Stimulated activated memory B cell treated with anti-CD40 and anti-IgM and Interleukin-4, amounts not matched to agents 10 μg/mL and 1 μg/mL and 100 μg/mL, for 72 hours (primary cell): Measurements from ENCODE around the gene SPTLC3.

ENCODE experiments used
- ATAC-seq: fragments of 150-1000 bp; cut with Tn5 transposase; 2 replicates; pipeline ENCODE4 v1.10.0; 2021
- H3K27ac Mint-ChIP-seq: one replicate; pipeline ENCODE4 v1.8.0; 2022; ENCODE audit warnings: mild to moderate bottlenecking, mixed read lengths
- H3K27me3 Mint-ChIP-seq: one replicate; pipeline ENCODE4 v1.8.0; 2022; ENCODE audit warnings: mixed read lengths
- H3K36me3 Mint-ChIP-seq: one replicate; pipeline ENCODE4 v1.8.0; 2022; ENCODE audit warnings: mixed read lengths
- H3K4me1 Mint-ChIP-seq: one replicate; pipeline ENCODE4 v1.8.0; 2022; ENCODE audit warnings: mixed read lengths
- H3K4me3 Mint-ChIP-seq: one replicate; pipeline ENCODE4 v1.8.0; 2022; ENCODE audit warnings: mild to moderate bottlenecking, moderate library complexity, mixed read lengths
- H3K9me3 Mint-ChIP-seq: one replicate; pipeline ENCODE4 v1.8.0; 2022; ENCODE audit warnings: mixed read lengths

SPTLC3 gene

GRCh38 chr20:13092111-13092510 is 83.3 kb downstream of the SPTLC3 start:
- H3K27me3 Mint-ChIP-seq = no peaks in the 10 kb centered on the region
- no peak overlapping the region for H3K4me3 Mint-ChIP-seq
- H3K9me3 Mint-ChIP-seq = no peaks in the 10 kb centered on the region
- H3K27ac Mint-ChIP-seq = no peak overlapping the region
- H3K36me3 Mint-ChIP-seq = no peaks in the 10 kb centered on the region
- no peaks in the 10 kb centered on the region for H3K4me1 Mint-ChIP-seq
- ATAC-seq = no peak

GRCh38 chr20:13094976-13095375 is 86.2 kb downstream of the SPTLC3 start:
- Mint-ChIP-seq H3K4me1 (no peaks in the 10 kb centered on the region), H3K27ac (no peak overlapping the region), H3K27me3 (no peaks in the 10 kb centered on the region), H3K9me3 (no peaks in the 10 kb centered on the region), H3K4me3 (no peak overlapping the region), H3K36me3 (no peaks in the 10 kb centered on the region)
- no peak for ATAC-seq

DNA sequence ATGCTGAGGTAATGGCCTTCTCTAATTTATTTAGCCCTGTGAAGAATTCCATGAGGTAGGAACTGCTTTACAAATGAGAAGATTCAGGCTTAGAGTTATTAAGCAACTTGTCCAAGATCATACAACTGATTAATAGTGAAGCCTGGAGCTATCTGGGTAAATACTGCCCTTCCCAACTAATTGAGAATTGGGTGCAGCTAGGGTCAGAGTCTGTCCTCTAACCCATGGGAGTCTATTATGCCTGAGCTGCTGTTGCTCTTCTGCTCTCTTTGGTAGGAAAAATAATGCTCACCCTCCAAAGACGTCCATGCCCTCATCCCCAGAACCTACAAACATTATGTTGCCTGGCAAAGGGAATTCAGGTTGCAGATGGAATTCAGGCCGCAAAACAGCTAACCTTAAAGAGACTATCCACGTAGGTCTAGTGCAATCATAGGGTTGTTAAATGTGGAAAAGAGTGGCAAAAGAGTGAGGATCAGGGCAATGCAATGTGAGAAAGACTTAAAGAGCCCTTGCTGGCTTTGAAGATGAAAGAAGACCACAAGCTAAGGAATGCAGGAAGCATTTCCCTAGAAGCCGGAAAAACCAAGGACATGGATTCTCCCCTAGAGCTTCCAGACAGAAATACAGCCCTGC is 90.1 kb downstream of the SPTLC3 start:
- Mint-ChIP-seq H3K36me3 (no peaks in the 10 kb centered on the region), H3K27me3 (no peaks in the 10 kb centered on the region), H3K27ac (no peak overlapping the region), H3K4me1 (no peaks in the 10 kb centered on the region), H3K4me3 (no peak overlapping the region), H3K9me3 (no peaks in the 10 kb centered on the region)
- no peak for ATAC-seq

- H3K27me3 Mint-ChIP-seq = no peaks in the 10 kb centered on the region
- no peak overlapping the region for H3K27ac Mint-ChIP-seq
- no peaks in the 10 kb centered on the region for H3K4me1 Mint-ChIP-seq
- H3K36me3 Mint-ChIP-seq = no peaks in the 10 kb centered on the region
- no peak for ATAC-seq
- H3K9me3 Mint-ChIP-seq = no peaks in the 10 kb centered on the region
- no peak overlapping the region for H3K4me3 Mint-ChIP-seq
Observed at GRCh38 chr20:13099676-13100075, 90.9 kb downstream of the SPTLC3 start.

- Mint-ChIP-seq H3K9me3 (no peaks in the 10 kb centered on the region), H3K36me3 (no peaks in the 10 kb centered on the region), H3K27me3 (no peaks in the 10 kb centered on the region), H3K4me3 (no peak overlapping the region), H3K4me1 (no peaks in the 10 kb centered on the region), H3K27ac (no peak overlapping the region)
- ATAC-seq = no peak
Observed at GRCh38 chr20:13101276-13101675, 92.5 kb downstream of the SPTLC3 start.

DNA sequence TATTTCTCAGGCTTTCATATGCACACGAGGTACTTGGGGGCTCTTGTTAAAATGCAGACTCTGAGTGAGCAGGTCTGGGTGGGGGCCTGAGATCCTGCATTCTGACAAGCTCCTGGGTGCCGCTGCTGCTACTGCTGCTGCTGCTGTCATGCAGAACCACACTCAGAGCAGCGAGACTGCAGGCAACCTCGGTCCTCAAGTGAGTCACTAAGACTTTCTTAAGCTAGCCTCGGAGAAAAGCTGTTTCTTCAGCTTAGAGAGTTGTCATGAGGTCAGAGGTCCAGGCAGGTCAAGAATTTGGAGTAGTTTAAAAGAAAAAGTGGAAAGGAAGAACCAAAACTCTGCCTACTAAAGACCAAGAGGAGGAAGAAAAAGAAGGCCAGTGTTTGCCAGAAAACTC is 92.9 kb downstream of the SPTLC3 start:
- Mint-ChIP-seq H3K27ac (no peak overlapping the region), H3K27me3 (peaks cover 2% of the 10 kb centered on the region), H3K4me1 (no peaks in the 10 kb centered on the region), H3K4me3 (no peak overlapping the region), H3K9me3 (no peaks in the 10 kb centered on the region), H3K36me3 (no peaks in the 10 kb centered on the region)
- no peak for ATAC-seq

- H3K27me3 Mint-ChIP-seq = peaks cover 7% of the 10 kb centered on the region
- no peak overlapping the region for H3K4me3 Mint-ChIP-seq
- no peaks in the 10 kb centered on the region for H3K36me3 Mint-ChIP-seq
- H3K4me1 Mint-ChIP-seq = no peaks in the 10 kb centered on the region
- no peak overlapping the region for H3K27ac Mint-ChIP-seq
- no peak for ATAC-seq
- no peaks in the 10 kb centered on the region for H3K9me3 Mint-ChIP-seq
Observed at GRCh38 chr20:13102237-13102636, 93.5 kb downstream of the SPTLC3 start.

DNA sequence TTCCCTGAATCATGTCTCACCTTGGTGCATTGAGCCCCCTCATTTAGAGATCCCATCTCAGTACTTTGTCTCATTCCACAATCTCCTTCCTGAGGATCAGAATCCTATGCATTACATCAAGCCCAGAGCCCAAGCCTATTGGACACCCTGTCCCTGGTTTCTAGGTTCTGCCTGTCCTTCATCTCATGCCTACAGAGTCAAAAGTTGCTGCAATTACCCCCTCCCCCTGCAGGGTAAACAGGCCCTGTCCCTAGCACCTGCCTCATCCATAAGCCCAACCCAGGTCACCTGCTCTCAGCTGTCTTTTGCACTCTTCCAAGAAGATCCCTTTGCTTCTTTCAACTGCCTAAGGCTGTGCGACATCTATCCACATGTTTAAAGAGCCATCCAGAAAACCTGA is 93.9 kb downstream of the SPTLC3 start:
- no peaks in the 10 kb centered on the region for H3K4me1 Mint-ChIP-seq
- no peaks in the 10 kb centered on the region for H3K9me3 Mint-ChIP-seq
- no peak for ATAC-seq
- peaks cover 11% of the 10 kb centered on the region for H3K27me3 Mint-ChIP-seq
- no peak overlapping the region for H3K4me3 Mint-ChIP-seq
- H3K27ac Mint-ChIP-seq = no peak overlapping the region
- H3K36me3 Mint-ChIP-seq = no peaks in the 10 kb centered on the region

GRCh38 chr20:13105039-13105438 is 96.3 kb downstream of the SPTLC3 start:
- peaks cover 11% of the 10 kb centered on the region for H3K27me3 Mint-ChIP-seq
- H3K4me3 Mint-ChIP-seq = no peak overlapping the region
- H3K27ac Mint-ChIP-seq = no peak overlapping the region
- no peaks in the 10 kb centered on the region for H3K9me3 Mint-ChIP-seq
- no peak for ATAC-seq
- H3K36me3 Mint-ChIP-seq = no peaks in the 10 kb centered on the region
- H3K4me1 Mint-ChIP-seq = no peaks in the 10 kb centered on the region

GRCh38 chr20:13105864-13106457 is 97.2 kb downstream of the SPTLC3 start:
- Mint-ChIP-seq H3K27me3 (peaks cover 11% of the 10 kb centered on the region), H3K4me1 (no peaks in the 10 kb centered on the region), H3K4me3 (no peak overlapping the region), H3K9me3 (no peaks in the 10 kb centered on the region), H3K36me3 (no peaks in the 10 kb centered on the region), H3K27ac (no peak overlapping the region)
- ATAC-seq = no peak

DNA sequence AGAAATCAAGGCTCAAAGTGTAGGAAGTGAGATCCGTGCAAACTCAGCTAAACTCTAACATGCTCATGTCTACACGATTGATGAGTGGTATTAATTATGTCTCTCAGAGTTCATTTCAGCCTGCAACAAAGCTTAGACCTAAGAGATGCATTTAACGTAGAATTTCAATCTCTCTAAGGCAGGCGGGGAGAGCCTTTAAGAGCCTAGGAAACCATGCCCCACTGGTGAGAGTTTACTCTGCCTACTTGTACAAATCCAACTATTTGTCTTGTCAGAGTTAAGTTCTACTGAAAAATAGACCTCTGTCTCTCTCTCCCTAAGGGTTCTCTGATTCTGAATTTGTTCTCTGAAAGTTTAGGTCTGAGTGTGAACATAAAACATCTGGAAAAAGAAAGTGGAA is 100.9 kb downstream of the SPTLC3 start:
- Mint-ChIP-seq H3K4me3 (no peak overlapping the region), H3K4me1 (no peaks in the 10 kb centered on the region), H3K27me3 (peaks cover 11% of the 10 kb centered on the region), H3K27ac (no peak overlapping the region), H3K36me3 (no peaks in the 10 kb centered on the region), H3K9me3 (no peaks in the 10 kb centered on the region)
- no peak for ATAC-seq

- Mint-ChIP-seq H3K27me3 (peaks cover 11% of the 10 kb centered on the region), H3K4me1 (no peaks in the 10 kb centered on the region), H3K9me3 (no peaks in the 10 kb centered on the region), H3K27ac (no peak overlapping the region), H3K36me3 (no peaks in the 10 kb centered on the region), H3K4me3 (no peak overlapping the region)
- ATAC-seq = no peak
Observed at GRCh38 chr20:13110796-13111195, 102.0 kb downstream of the SPTLC3 start.

GRCh38 chr20:13111249-13111911 is 102.6 kb downstream of the SPTLC3 start:
- Mint-ChIP-seq H3K9me3 (no peaks in the 10 kb centered on the region), H3K4me3 (no peak overlapping the region), H3K4me1 (no peaks in the 10 kb centered on the region), H3K27ac (no peak overlapping the region), H3K27me3 (peaks cover 11% of the 10 kb centered on the region), H3K36me3 (no peaks in the 10 kb centered on the region)
- ATAC-seq = no peak

DNA sequence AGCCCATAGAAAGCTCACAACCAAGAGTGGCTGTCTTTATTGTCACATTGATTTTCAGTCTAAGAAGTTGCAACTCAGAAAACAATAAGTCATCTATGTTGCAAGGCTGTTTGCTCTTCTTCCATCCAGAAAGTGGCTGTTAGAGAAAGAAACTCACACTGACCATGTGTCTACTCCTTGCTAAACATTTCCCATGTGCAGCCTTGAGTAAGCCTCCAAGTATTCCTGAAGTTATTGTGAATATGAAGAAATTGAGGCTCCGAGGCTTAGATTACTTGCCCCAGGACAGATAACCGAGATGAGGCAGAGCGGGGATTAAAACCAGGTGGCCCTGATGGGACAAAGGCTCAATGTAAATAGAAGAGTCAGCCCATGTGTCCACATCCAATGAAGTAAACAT is 105.0 kb downstream of the SPTLC3 start:
- Mint-ChIP-seq H3K9me3 (no peaks in the 10 kb centered on the region), H3K27ac (no peak overlapping the region), H3K4me1 (no peaks in the 10 kb centered on the region), H3K4me3 (no peak overlapping the region), H3K36me3 (no peaks in the 10 kb centered on the region), H3K27me3 (no peaks in the 10 kb centered on the region)
- no peak for ATAC-seq

DNA sequence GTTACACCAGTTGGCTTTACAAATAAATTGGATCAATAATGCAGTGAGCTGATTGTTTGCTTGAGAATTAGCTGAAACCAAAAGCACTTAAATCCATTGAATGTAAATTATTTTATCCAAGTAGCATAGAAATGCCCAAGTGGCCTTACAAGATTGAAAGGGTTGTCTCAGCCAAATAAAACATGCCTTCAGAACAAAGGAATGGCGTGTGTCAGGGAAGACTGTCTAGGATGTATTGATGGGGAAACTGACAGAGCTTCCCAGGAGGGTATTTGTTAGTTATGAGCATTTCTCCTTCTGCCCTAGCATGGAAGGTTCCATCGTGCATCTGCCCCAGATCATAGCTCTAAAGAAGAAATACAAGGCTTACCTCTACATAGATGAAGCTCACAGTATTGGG is 108.4 kb downstream of the SPTLC3 start:
- H3K4me1 Mint-ChIP-seq = no peaks in the 10 kb centered on the region
- H3K4me3 Mint-ChIP-seq = no peak overlapping the region
- no peaks in the 10 kb centered on the region for H3K9me3 Mint-ChIP-seq
- H3K27ac Mint-ChIP-seq = no peak overlapping the region
- no peak for ATAC-seq
- no peaks in the 10 kb centered on the region for H3K36me3 Mint-ChIP-seq
- no peaks in the 10 kb centered on the region for H3K27me3 Mint-ChIP-seq

GRCh38 chr20:13118676-13119075 is 109.9 kb downstream of the SPTLC3 start:
- no peak for ATAC-seq
- no peak overlapping the region for H3K4me3 Mint-ChIP-seq
- no peaks in the 10 kb centered on the region for H3K27me3 Mint-ChIP-seq
- H3K27ac Mint-ChIP-seq = no peak overlapping the region
- H3K9me3 Mint-ChIP-seq = no peaks in the 10 kb centered on the region
- no peaks in the 10 kb centered on the region for H3K36me3 Mint-ChIP-seq
- H3K4me1 Mint-ChIP-seq = no peaks in the 10 kb centered on the region
